ENCODE measurements around the gene IKBKG. TPM values are rescaled to one million over a fixed set of nuclear protein-coding genes. Genes with fewer than 3 reads are reported as not detected.

IKBKG gene
- total and polyA plus RNA-seq, 2 of the 8 experiments (the other 6 are each of a cell fraction or from before 2014, with no cell fraction given): 17.5 to 18.1 TPM

DNA sequence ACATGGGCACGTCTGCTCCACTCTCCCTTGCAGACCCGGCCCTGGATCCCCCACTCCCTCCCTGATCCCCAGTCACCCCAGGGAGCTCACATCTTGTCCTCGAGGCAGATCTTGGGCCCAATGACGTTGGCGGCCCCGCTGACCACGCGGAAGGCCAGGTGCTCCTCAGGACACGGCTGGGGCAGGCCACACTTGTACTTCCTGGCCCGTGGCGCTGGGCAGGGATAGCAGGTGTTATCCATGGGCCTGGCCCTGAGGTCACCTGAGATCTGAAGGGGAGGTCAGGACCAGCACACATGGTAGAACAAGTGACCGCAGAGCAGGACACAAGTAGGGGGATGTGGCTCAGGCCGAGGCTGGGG, 39.1 kb upstream of the IKBKG start (continued):
- TF ChIP-seq PHF8 (conservative IDR thresholded peaks at IDR 0.05; ENCODE audit: low read depth, low read length) (no peak), RAD21 (IDR thresholded peaks at IDR 0.05 in 1 of 2, conservative IDR thresholded peaks at IDR 0.05 in 1 of 2; ENCODE audit: low read depth in 2 of 2, low read length in 2 of 2) (no peak), CTBP2 (IDR thresholded peaks at IDR 0.05; ENCODE audit: borderline replicate concordance, insufficient read depth, insufficient read length, low read length) (no peak), GTF2F1 (IDR thresholded peaks at IDR 0.05; ENCODE audit: borderline replicate concordance, low read depth, low read length) (no peak), HDAC6 (IDR thresholded peaks at IDR 0.05; ENCODE audit: low read depth, low read length) (no peak), SP1 (IDR thresholded peaks at IDR 0.05; ENCODE audit: low read depth, low read length) (no peak), SRF (IDR thresholded peaks at IDR 0.05; ENCODE audit: low read depth, low read length) (no peak), BRCA1 (IDR thresholded peaks at IDR 0.05; ENCODE audit: low read depth, low read length) (no peak)

All from H1 (cell line).